ENCODE data around the gene SP140. TPM values are rescaled to one million over a fixed set of nuclear protein-coding genes. Genes with fewer than 3 reads are reported as not detected.

SP140 gene
- total RNA-seq, 2 donors from 2014 or later, result not detected

DNA sequence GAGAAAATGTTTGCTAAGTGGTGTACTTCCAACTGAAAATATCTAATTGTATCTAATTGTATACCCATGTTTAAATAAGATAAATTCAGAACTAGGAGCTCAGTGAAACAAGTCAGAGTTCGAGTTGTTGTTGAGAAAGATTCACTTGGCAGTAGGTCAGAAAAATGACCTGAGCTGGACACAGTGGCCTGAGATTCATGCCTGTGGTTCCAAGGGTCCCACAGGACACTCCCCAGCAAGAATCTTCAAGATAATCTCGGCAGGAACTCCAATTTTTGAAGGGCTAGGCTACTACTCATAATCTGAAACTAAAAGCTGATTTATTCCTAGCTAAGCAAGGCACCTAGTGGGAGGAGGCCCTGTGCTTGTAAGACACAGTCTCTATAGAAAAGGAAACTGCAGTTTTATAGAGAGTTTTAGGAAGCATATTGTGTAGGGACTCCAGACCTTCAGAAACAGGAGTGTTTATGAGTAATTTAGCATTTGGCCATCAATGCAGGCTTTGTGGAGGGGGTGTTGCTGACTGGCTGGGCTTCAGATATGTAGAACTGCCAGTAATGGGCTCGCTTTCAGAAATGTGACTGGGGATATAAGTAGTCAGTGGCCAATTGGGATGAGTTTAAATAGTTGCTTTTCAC lies 43.2 kb downstream of the SP140 start:
- no peaks in the 10 kb centered on the region for H3K9me3 ChIP-seq (ENCODE audit: control insufficient read depth, low read length)
- no peak overlapping the region for H3K27ac Mint-ChIP-seq
- H3K27ac ChIP-seq (ENCODE audit: low read depth, low read length), result no peak overlapping the region

DNA sequence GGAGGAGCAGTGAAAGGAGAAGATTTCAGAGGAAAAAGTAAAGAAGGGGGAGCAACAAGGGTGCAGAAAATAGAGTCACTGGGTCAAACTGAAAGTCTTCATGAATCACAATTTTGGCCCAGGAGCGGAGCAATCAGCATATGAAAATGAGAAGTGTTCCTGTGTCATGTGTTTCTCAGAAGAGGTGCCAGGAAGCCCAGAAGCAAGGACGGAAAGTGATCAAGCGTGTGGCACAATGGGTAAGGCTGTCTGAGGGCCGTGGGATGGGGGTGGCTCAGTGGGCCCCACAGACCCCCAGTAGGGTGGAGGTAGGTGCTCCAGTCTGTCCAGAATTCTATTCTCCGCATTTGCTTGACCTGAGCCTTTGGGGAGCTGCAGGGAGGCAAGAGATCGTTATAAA lies 44.2 kb downstream of the SP140 start:
- Mint-ChIP-seq H3K27ac (no peak overlapping the region), H3K4me3 (no peak overlapping the region)

More for the DNA sequence above, 43.2 kb downstream of the SP140 start:
- Histone ChIP-seq H3K4me3 (ENCODE audit: low read length) (no peak overlapping the region), H3K9ac (ENCODE audit: extremely low read depth, low read length, poor library complexity, severe bottlenecking) (no peak overlapping the region), H3K36me3 (ENCODE audit: control insufficient read depth, insufficient read depth, low read length) (no peaks in the 10 kb centered on the region), H3K27me3 (ENCODE audit: control insufficient read depth, insufficient read depth, low read length, poor library complexity, severe bottlenecking) (no peaks in the 10 kb centered on the region), H3K4me1 (ENCODE audit: control insufficient read depth, insufficient read depth, low read length) (no peaks in the 10 kb centered on the region)
- DNase-seq, result no peak
- Mint-ChIP-seq H3K9me3 (peaks cover 9% of the 10 kb centered on the region), H3K4me3 (no peak overlapping the region), H3K27me3 (ENCODE audit: insufficient read depth) (no peaks in the 10 kb centered on the region), H3K4me1 (peaks cover 17% of the 10 kb centered on the region), H3K36me3 (ENCODE audit: low read depth) (no peaks in the 10 kb centered on the region)
- TF ChIP-seq, protein P1, sequence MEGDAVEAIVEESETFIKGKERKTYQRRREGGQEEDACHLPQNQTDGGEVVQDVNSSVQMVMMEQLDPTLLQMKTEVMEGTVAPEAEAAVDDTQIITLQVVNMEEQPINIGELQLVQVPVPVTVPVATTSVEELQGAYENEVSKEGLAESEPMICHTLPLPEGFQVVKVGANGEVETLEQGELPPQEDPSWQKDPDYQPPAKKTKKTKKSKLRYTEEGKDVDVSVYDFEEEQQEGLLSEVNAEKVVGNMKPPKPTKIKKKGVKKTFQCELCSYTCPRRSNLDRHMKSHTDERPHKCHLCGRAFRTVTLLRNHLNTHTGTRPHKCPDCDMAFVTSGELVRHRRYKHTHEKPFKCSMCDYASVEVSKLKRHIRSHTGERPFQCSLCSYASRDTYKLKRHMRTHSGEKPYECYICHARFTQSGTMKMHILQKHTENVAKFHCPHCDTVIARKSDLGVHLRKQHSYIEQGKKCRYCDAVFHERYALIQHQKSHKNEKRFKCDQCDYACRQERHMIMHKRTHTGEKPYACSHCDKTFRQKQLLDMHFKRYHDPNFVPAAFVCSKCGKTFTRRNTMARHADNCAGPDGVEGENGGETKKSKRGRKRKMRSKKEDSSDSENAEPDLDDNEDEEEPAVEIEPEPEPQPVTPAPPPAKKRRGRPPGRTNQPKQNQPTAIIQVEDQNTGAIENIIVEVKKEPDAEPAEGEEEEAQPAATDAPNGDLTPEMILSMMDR (conservative IDR thresholded peaks at IDR 0.05), result no peak
- WGBS, 2 experiments (ENCODE audit: insufficient coverage in 1 of 2, insufficient read length in 1 of 2), result 71 to 81% methylated on average over 1 to 3 of the region's 3 CpGs

DNA sequence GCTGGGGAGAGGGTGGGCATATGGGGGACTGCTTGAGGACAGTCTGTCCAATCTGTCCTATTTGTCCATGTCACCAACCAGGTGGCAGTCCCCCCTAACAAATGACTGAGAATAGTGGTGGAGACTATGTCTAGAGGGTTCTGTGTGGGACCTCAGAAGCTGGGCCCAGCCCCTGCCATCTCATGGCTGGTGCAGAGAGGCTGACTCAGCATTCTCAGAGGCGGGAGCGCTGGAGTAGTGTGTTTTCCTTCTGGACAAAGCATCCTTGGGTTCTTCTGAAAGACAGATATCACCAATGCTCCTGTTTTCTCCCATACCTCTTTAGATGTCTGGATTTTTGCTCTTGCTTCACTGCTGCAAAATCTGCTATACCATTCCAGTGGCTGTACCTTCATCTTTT lies 57.4 kb downstream of the SP140 start:
- Histone ChIP-seq H3K27ac (ENCODE audit: low read depth, low read length) (no peak overlapping the region), H3K4me1 (ENCODE audit: control insufficient read depth, insufficient read depth, low read length) (no peaks in the 10 kb centered on the region), H3K9me3 (ENCODE audit: control insufficient read depth, low read length) (no peaks in the 10 kb centered on the region), H3K4me3 (ENCODE audit: low read length) (no peak overlapping the region), H3K36me3 (ENCODE audit: control insufficient read depth, insufficient read depth, low read length) (no peaks in the 10 kb centered on the region), H3K9ac (ENCODE audit: extremely low read depth, low read length, poor library complexity, severe bottlenecking) (no peak overlapping the region), H3K27me3 (ENCODE audit: control insufficient read depth, insufficient read depth, low read length, poor library complexity, severe bottlenecking) (no peaks in the 10 kb centered on the region)
- H3K4me3 Mint-ChIP-seq, result no peak overlapping the region
- no peak overlapping the region for H3K27ac Mint-ChIP-seq
- H3K4me1 Mint-ChIP-seq, result no peaks in the 10 kb centered on the region
- 100% methylated on average over 2 of the region's 2 CpGs for WGBS, 2 experiments (ENCODE audit: insufficient coverage in 1 of 2, insufficient read length in 1 of 2)
- H3K27me3 Mint-ChIP-seq (ENCODE audit: insufficient read depth), result no peaks in the 10 kb centered on the region
- DNase-seq, result no peak
- H3K36me3 Mint-ChIP-seq (ENCODE audit: low read depth), result no peaks in the 10 kb centered on the region
- TF ChIP-seq, protein P1 (conservative IDR thresholded peaks at IDR 0.05), result no peak
- H3K9me3 Mint-ChIP-seq, result no peaks in the 10 kb centered on the region

More for the DNA sequence above, 44.2 kb downstream of the SP140 start:
- Histone ChIP-seq H3K4me1 (ENCODE audit: control insufficient read depth, insufficient read depth, low read length) (no peaks in the 10 kb centered on the region), H3K27me3 (ENCODE audit: control insufficient read depth, insufficient read depth, low read length, poor library complexity, severe bottlenecking) (no peaks in the 10 kb centered on the region), H3K4me3 (ENCODE audit: low read length) (no peak overlapping the region), H3K36me3 (ENCODE audit: control insufficient read depth, insufficient read depth, low read length) (no peaks in the 10 kb centered on the region), H3K9me3 (ENCODE audit: control insufficient read depth, low read length) (no peaks in the 10 kb centered on the region), H3K9ac (ENCODE audit: extremely low read depth, low read length, poor library complexity, severe bottlenecking) (no peak overlapping the region), H3K27ac (ENCODE audit: low read depth, low read length) (no peak overlapping the region)
- Mint-ChIP-seq H3K27me3 (ENCODE audit: insufficient read depth) (no peaks in the 10 kb centered on the region), H3K9me3 (peaks cover 9% of the 10 kb centered on the region), H3K36me3 (ENCODE audit: low read depth) (no peaks in the 10 kb centered on the region), H3K4me1 (peaks cover 14% of the 10 kb centered on the region)
- DNase-seq, result no peak
- WGBS, 2 experiments (ENCODE audit: insufficient coverage in 1 of 2, insufficient read length in 1 of 2), result 89 to 90% methylated on average over 2 to 6 of the region's 6 CpGs
- TF ChIP-seq, protein P1 (conservative IDR thresholded peaks at IDR 0.05), result no peak
